ENCODE measurements around the gene LAMA4. TPM values are rescaled to one million over a fixed set of nuclear protein-coding genes. Genes with fewer than 3 reads are reported as not detected.
"Not testable (repeated sequence)": the region's sequence is repeated elsewhere in the genome, so short reads cannot be mapped to it uniquely, and the experiment has no call there.

The LAMA4 gene
- total RNA-seq, 1 donor from 2014 or later = 0.22 TPM

GRCh38 chr6:112113918-112114317, 140.4 kb downstream of the LAMA4 start:
- no peak for DNase-seq
- Mint-ChIP-seq H3K36me3 (ENCODE audit: unreplicated experiment) (no peaks in the 10 kb centered on the region), H3K27me3 (ENCODE audit: unreplicated experiment) (no peaks in the 10 kb centered on the region)

GRCh38 chr6:112113431-112113830, 140.9 kb downstream of the LAMA4 start:
- H3K4me1 Mint-ChIP-seq (ENCODE audit: low read depth, unreplicated experiment) = no peaks in the 10 kb centered on the region
- peaks cover 2% of the 10 kb centered on the region for H3K9me3 Mint-ChIP-seq (ENCODE audit: unreplicated experiment)
- H3K27me3 Mint-ChIP-seq (ENCODE audit: unreplicated experiment) = no peaks in the 10 kb centered on the region
- H3K4me3 Mint-ChIP-seq (ENCODE audit: unreplicated experiment) = no peak overlapping the region
- H3K27ac Mint-ChIP-seq (ENCODE audit: unreplicated experiment) = no peak overlapping the region
- no peak for DNase-seq
- no peaks in the 10 kb centered on the region for H3K36me3 Mint-ChIP-seq (ENCODE audit: unreplicated experiment)
- TF ChIP-seq CTCF (IDR thresholded peaks at IDR 0.05; ENCODE audit: partially characterized antibody, unreplicated experiment) = no peak

More at GRCh38 chr6:112113918-112114317, 140.4 kb downstream of the LAMA4 start:
- Mint-ChIP-seq H3K4me3 (ENCODE audit: unreplicated experiment) (no peak overlapping the region), H3K4me1 (ENCODE audit: low read depth, unreplicated experiment) (no peaks in the 10 kb centered on the region), H3K9me3 (ENCODE audit: unreplicated experiment) (peaks cover 2% of the 10 kb centered on the region), H3K27ac (ENCODE audit: unreplicated experiment) (no peak overlapping the region)
- no peak for TF ChIP-seq CTCF (IDR thresholded peaks at IDR 0.05; ENCODE audit: partially characterized antibody, unreplicated experiment)

- no peak for TF ChIP-seq CTCF (IDR thresholded peaks at IDR 0.05; ENCODE audit: partially characterized antibody, unreplicated experiment)
- no peak for DNase-seq
- Mint-ChIP-seq H3K36me3 (ENCODE audit: unreplicated experiment) (peaks cover 6% of the 10 kb centered on the region), H3K27ac (ENCODE audit: unreplicated experiment) (no peak overlapping the region), H3K27me3 (ENCODE audit: unreplicated experiment) (no peaks in the 10 kb centered on the region), H3K4me3 (ENCODE audit: unreplicated experiment) (no peak overlapping the region), H3K4me1 (ENCODE audit: low read depth, unreplicated experiment) (no peaks in the 10 kb centered on the region), H3K9me3 (ENCODE audit: unreplicated experiment) (no peaks in the 10 kb centered on the region)
Measured at GRCh38 chr6:112109262-112109661, 145.1 kb downstream of the LAMA4 start.

- Mint-ChIP-seq H3K9me3 (ENCODE audit: unreplicated experiment) (no peaks in the 10 kb centered on the region), H3K4me1 (ENCODE audit: low read depth, unreplicated experiment) (no peaks in the 10 kb centered on the region), H3K36me3 (ENCODE audit: unreplicated experiment) (peaks cover 6% of the 10 kb centered on the region), H3K27me3 (ENCODE audit: unreplicated experiment) (no peaks in the 10 kb centered on the region), H3K27ac (ENCODE audit: unreplicated experiment) (no peak overlapping the region), H3K4me3 (ENCODE audit: unreplicated experiment) (no peak overlapping the region)
- no peak for DNase-seq
- TF ChIP-seq CTCF (IDR thresholded peaks at IDR 0.05; ENCODE audit: partially characterized antibody, unreplicated experiment) = no peak
Measured at GRCh38 chr6:112106562-112106961, 147.8 kb downstream of the LAMA4 start.

- not testable (repeated sequence) for DNase-seq; H3K27ac Mint-ChIP-seq (ENCODE audit: unreplicated experiment); H3K9me3 Mint-ChIP-seq (ENCODE audit: unreplicated experiment); H3K36me3 Mint-ChIP-seq (ENCODE audit: unreplicated experiment); H3K27me3 Mint-ChIP-seq (ENCODE audit: unreplicated experiment); H3K4me3 Mint-ChIP-seq (ENCODE audit: unreplicated experiment); H3K4me1 Mint-ChIP-seq (ENCODE audit: low read depth, unreplicated experiment)
Measured at GRCh38 chr6:112106026-112106425, 148.3 kb downstream of the LAMA4 start.

- no peak overlapping the region for H3K27ac Mint-ChIP-seq (ENCODE audit: unreplicated experiment)
- no peaks in the 10 kb centered on the region for H3K4me1 Mint-ChIP-seq (ENCODE audit: low read depth, unreplicated experiment)
- DNase-seq = no peak
- H3K36me3 Mint-ChIP-seq (ENCODE audit: unreplicated experiment) = peaks cover 4% of the 10 kb centered on the region
- H3K4me3 Mint-ChIP-seq (ENCODE audit: unreplicated experiment) = no peak overlapping the region
- no peak for TF ChIP-seq CTCF (IDR thresholded peaks at IDR 0.05; ENCODE audit: partially characterized antibody, unreplicated experiment)
- no peaks in the 10 kb centered on the region for H3K9me3 Mint-ChIP-seq (ENCODE audit: unreplicated experiment)
- no peaks in the 10 kb centered on the region for H3K27me3 Mint-ChIP-seq (ENCODE audit: unreplicated experiment)
Measured at GRCh38 chr6:112100561-112100960, 153.8 kb downstream of the LAMA4 start.
